NCI-H460 (cell line): ENCODE measurements around the gene TAAR2. TPM values are rescaled to one million over a fixed set of nuclear protein-coding genes. Genes with fewer than 3 reads are reported as not detected.
"Not testable (repeated sequence)": the region's sequence is repeated elsewhere in the genome, so short reads cannot be mapped to it uniquely, and the experiment has no call there.

Experiments
- DNase-seq: peaks from one replicate; pipeline ENCODE4 v3.0.0-alpha.2; 2016; ENCODE audit warnings: low read depth; ENCODE audit errors: extremely low read depth
- total RNA-seq: library from RNA; depleted of rRNA; stranded (reverse); fragments of >200 nt; shearing (Covaris generic); gene quantifications from 2 replicates; pipeline ENCODE4 v1.2.3, GENCODE V29; 2014

The TAAR2 gene
- total RNA-seq, 1 experiment from 2014 or later, result not detected

GRCh38 chr6:132614554-132614953 lies 9.5 kb downstream of the TAAR2 start:
- DNase-seq, result no peak

- no peak for DNase-seq
Observed at GRCh38 chr6:132612449-132613108, 11.5 kb downstream of the TAAR2 start.

GRCh38 chr6:132611616-132612015 lies 12.5 kb downstream of the TAAR2 start:
- no peak for DNase-seq

- DNase-seq, result no peak
Observed at GRCh38 chr6:132607544-132608233, 16.4 kb downstream of the TAAR2 start.

- DNase-seq, result no peak
Observed at GRCh38 chr6:132604635-132605152, 19.4 kb downstream of the TAAR2 start.

GRCh38 chr6:132600900-132601299 lies 23.2 kb downstream of the TAAR2 start:
- DNase-seq, result not testable (repeated sequence)

- DNase-seq, result peak; percentile 16
Observed at GRCh38 chr6:132598473-132598872, 25.6 kb downstream of the TAAR2 start.

- no peak for DNase-seq
Observed at GRCh38 chr6:132596201-132596600, 27.9 kb downstream of the TAAR2 start.

- no peak for DNase-seq
Observed at GRCh38 chr6:132592855-132593254, 31.2 kb downstream of the TAAR2 start.

GRCh38 chr6:132590362-132590761 lies 33.7 kb downstream of the TAAR2 start:
- DNase-seq, result no peak

GRCh38 chr6:132589454-132589853 lies 34.6 kb downstream of the TAAR2 start, which contains the start of gene TAAR5:
Gene TAAR5, minus strand, starts transcription at chr6:132589741. Its CDS starts 55 bp downstream, at chr6:132589686.
- no peak for DNase-seq

GRCh38 chr6:132587424-132587823 lies 36.7 kb downstream of the TAAR2 start:
- no peak for DNase-seq

GRCh38 chr6:132584698-132585097 lies 39.4 kb downstream of the TAAR2 start:
- DNase-seq, result no peak

- no peak for DNase-seq
Observed at GRCh38 chr6:132571774-132572173, 52.3 kb downstream of the TAAR2 start.

- DNase-seq, result no peak
Observed at GRCh38 chr6:132570221-132570777, 53.8 kb downstream of the TAAR2 start, which contains the start of gene TAAR6. Gene TAAR6, plus strand, starts transcription at chr6:132570322. Its CDS starts 0 bp downstream, at chr6:132570322.

- no peak for DNase-seq
Observed at GRCh38 chr6:132569170-132569569, 54.9 kb downstream of the TAAR2 start.

- no peak for DNase-seq
Observed at GRCh38 chr6:132568611-132569010, 55.5 kb downstream of the TAAR2 start.

- no peak for DNase-seq
Observed at GRCh38 chr6:132567566-132567965, 56.5 kb downstream of the TAAR2 start.
